IPS DF 4.7 (cell line): ENCODE results near the gene GRAP2.
"Not testable (repeated sequence)": the region's sequence is repeated elsewhere in the genome, so short reads cannot be mapped to it uniquely, and the experiment has no call there.

ENCODE experiments used
- DNase-seq: peaks from one replicate; pipeline ENCODE4 v3.0.0-alpha.2; 2013; ENCODE audit warnings: low spot score; ENCODE audit errors: extremely low read depth

The GRAP2 gene

GRCh38 chr22:39897841-39898240, 3.0 kb upstream of the GRAP2 start:
- no peak for DNase-seq

DNA sequence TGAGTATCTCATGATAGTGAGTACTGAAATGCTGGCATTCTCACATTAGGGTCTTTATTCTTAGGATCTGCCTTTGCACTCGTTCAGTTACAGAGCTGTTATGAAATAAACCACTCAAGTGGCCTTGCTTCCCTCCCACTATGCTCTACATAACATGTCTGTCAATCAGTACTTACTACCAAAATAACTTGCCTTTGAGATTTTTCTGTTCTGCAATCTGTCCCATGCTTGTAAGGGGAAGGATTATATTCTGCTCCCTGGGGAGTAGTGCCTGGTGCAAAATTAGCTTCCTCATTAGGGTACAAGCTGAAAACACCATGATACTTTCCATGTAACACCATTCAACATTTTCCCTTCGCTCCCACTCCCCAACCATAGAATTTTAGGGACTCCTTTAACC, 1.9 kb upstream of the GRAP2 start:
- no peak for DNase-seq

- no peak for DNase-seq
These were observed 772 bp downstream of the GRAP2 start for GRCh38 chr22:39901565-39902146.

GRCh38 chr22:39904024-39904423, 3.1 kb downstream of the GRAP2 start:
- not testable (repeated sequence) for DNase-seq

DNA sequence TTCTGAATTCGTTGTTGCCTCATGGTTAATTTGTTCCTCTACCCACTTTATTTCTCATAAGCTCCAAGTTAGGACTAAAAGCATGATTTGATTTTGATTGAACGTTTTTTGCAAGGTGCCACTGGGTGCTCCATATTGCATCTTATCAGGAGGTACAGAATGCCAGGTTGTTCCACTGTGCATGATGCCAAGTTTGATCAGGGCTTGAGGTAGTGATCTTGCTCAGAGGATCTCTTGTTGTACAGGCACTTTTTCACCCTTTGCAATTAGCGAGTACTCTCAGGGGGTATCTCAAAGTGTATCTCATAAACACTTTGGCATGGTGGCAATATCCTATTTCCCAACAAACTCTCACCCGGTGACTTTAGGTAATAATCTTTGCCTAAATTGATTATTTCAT, 4.0 kb downstream of the GRAP2 start:
- no peak for DNase-seq

DNA sequence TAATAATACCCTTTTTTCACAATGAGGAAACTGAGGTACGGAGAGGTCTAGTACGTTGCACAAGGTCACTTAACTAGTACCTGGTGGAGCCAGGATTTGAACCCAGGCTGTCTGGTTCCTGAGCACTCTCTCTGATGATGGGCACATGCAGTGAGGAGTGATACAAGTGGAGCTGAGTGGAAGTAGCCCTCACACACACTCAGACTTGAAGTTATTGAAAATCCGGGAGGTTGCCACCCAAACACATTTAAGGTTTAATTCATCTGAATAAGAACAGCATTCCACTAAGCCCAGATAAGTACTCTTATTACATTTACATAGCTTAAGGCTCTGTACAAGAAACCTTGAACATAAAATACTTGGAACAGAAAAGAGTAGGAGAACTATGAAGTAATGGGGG, 4.8 kb downstream of the GRAP2 start:
- DNase-seq = no peak

GRCh38 chr22:39906207-39906606, 5.3 kb downstream of the GRAP2 start:
- DNase-seq = no peak

DNA sequence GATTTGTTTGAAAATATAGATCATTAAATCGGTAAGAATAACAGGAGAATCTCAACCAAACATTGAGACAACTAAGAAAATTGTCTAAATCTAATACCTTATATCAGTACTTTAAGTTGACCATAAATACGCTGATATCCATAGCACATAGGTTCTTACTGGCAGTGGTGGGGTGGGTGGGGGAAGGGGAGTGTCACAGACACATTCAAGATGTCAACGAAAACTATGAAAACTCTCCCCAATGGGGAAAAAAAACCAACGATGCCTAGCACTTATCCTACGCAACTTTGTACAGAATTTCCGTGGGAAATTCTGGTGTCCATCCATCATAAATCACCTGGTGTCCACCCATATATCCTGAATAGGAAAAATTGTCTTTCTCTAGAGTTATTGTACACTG, 6.2 kb downstream of the GRAP2 start:
- DNase-seq = no peak

DNA sequence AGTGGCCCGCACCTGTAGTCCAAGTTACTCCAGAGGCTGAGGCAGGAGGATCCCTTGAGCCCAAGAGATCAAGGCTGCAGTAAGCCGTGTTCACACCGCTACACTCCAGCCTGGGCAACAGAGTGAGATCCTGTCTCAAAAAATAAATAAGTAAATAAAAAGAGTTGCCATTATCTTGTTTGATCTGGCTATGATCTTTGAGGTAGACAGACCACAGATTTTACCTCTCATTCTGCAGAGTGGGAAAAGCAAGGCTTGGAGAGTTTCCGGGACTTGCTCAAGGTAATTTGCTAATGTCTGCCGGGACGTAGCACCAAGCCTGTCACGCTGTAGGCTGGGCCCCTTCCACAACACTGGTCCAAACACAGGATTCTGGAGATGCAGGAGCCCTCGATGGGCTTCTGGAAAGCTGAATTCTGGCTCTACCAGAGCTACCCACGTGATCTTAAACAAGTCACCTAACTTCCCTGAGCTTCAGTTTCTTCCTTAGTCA, 6.8 kb downstream of the GRAP2 start:
- no peak for DNase-seq

GRCh38 chr22:39908136-39908535, 7.3 kb downstream of the GRAP2 start:
- no peak for DNase-seq

GRCh38 chr22:39908737-39909136, 7.9 kb downstream of the GRAP2 start:
- no peak for DNase-seq

DNA sequence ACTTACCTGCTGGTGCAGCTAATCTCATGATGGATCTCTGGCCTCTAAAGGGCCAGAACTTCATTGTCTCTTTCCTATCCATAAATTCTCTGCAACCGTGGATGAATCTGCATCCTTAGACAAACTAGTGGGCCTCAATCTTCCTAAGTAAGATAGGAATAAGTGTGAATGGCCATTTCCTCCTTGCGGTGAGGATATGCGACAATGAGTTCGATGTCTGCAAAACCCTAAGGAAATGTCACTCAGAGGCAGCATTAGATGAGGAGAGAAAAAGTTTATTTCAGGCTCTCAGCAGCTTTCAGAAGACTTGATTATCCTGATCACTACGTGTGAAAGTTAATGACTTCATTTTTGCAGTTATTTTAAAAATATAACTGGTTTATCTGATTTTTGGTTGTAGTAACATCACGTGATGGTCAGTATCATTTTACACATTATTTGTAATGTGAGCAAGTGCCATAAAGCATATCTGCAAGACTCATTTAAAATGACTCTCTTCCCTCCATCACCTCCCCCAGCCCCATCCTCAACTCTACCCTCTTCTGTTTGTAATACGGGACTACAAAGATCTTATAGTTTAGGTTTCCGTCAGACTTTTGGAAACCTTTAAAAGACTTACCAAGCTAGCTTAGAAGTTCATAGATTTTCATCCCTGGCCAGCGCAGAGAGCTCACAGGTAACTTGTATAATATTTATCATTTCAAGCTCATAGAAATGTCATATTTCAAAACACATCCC, 10.2 kb downstream of the GRAP2 start:
- DNase-seq = no peak

GRCh38 chr22:39913321-39913720, 12.4 kb downstream of the GRAP2 start:
- DNase-seq = no peak

DNA sequence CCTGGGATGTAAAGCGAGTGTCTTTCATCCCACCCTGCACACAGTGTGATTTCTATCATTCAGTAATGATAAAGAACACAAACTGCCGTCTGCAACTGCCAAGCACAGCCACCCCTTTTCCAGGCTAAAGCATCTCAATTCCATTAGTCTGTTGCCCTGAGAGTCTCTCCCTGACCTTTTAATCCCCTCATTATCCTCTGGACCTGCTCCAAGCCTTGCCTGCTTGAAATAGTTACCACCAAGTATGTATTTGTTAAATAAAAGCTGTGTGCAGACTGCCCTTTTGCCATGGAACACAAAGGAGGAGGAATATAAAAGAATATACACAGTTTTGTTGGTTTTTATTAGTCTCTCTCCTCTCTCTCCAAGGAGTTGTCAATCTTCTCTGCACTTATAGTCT, 13.0 kb downstream of the GRAP2 start:
- no peak for DNase-seq

DNA sequence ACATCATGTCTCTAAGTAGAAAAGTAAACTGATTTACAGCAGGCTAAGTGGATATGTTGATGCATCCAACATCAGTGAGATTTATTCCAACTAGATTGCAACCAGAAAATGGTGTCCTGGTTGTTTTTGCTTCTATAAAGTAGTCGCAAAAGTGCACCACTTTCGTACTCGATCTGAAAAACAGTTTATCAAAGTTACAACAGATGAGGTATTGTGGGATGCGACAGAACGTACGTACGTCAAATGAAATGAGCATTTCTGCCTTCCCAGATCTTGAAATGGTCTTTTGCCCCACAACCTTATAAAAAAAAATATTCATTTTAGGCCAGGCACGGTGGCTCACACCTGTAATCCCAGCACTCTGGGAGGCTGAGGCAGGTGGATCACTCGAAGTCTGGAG, 13.7 kb downstream of the GRAP2 start:
- DNase-seq = no peak

DNA sequence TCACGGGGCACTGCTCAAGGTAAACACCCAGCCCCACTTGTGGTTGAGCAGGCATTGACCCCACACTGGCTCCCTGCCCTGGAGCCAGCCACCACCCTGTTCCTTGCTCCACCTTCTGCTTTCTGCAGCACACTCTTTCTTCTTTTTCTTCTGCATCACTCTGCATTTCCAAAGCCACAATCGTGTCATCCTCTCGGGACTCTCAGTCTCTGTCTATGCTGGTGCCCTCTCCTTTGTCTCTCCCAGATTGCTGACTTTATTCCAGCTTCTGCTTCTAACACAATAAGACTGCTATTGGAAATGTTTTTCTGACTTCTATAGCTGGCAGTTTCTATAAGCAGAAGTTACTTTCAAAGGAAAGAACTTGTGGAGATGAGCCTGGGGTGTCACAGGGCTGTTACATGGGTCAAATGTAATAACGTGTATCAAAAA, 14.4 kb downstream of the GRAP2 start:
- DNase-seq = no peak

DNA sequence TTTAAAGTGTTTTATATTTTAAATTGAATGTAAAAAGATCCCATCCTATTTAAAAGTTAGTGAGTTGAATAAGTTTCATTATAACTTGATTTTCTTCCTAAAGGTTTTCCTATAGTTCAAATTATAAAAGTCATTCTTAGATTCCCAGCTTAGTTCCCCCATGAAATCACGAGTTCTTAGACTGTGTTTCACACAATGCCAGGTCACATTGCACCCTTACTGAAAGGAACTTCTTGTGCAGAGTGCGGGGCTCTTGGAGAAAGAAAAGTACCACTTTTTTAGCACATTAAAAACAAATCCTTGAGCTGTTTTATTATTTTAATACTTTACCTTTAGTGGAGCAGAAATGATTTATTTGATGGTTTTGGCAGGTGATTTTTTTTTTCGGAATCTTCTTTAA, 15.6 kb downstream of the GRAP2 start:
- DNase-seq = no peak

GRCh38 chr22:39917197-39917643, 16.3 kb downstream of the GRAP2 start:
- no peak for DNase-seq

GRCh38 chr22:39917776-39918495, 17.1 kb downstream of the GRAP2 start:
- DNase-seq = no peak

DNA sequence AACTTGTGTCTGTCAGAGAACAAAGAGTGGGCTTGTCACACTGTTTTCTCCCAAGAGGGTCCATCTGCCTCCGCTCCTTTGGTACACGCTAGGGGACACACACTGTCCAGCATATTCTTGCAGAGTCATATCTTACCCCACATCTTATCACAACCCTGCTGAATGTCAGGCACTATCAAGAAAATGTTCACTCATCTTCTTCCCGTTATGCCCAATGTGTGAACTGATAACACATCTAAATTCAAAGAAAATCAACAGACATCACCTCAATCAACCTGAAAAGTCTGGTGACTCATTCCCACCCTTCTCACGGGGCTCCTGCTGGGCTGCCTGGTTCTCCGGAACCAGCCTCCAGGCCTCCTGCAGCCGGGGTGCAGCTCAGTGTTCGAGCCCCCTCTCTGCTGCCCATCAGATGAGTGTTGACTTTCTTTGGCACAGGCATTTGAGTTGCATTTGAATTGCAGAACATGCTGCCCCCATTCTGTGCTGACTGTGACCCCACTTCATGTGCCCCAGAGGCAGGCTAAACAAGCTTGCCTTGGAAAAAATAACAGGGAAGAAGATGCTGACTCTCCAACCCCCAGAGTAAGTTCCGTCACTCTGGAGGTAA, 19.4 kb downstream of the GRAP2 start:
- no peak for DNase-seq

- DNase-seq = no peak
These were observed 22.8 kb downstream of the GRAP2 start for GRCh38 chr22:39923696-39924095.

- no peak for DNase-seq
These were observed 23.4 kb downstream of the GRAP2 start for GRCh38 chr22:39924286-39924685.
